PFSK-1 (cell line): Measurements from ENCODE around the gene DNM3.

Experiments
- FOXP2 ChIP-seq: optimal IDR thresholded peaks from 2 replicates; pipeline ENCODE3; 2011; ENCODE audit warnings: borderline replicate concordance, control low read depth, inconsistent platforms; ENCODE audit not compliant: insufficient read depth; ENCODE audit errors: extremely low read length, extremely low read depth
- POLR2AphosphoS5 ChIP-seq: IDR thresholded peaks from 2 replicates; pipeline ENCODE4 v1.6.1; 2012; ENCODE audit warnings: low read depth, mild to moderate bottlenecking, control low read depth, low read length, moderate library complexity
- SIN3A ChIP-seq: IDR thresholded peaks from 2 replicates; pipeline ENCODE4 v1.6.1; 2012; ENCODE audit warnings: mild to moderate bottlenecking, low read length, moderate library complexity, borderline replicate concordance; ENCODE audit not compliant: insufficient read depth
- TAF1 ChIP-seq: IDR thresholded peaks from 2 replicates; pipeline ENCODE4 v1.6.1; 2012; ENCODE audit warnings: low read length, control low read depth, borderline replicate concordance; ENCODE audit not compliant: insufficient read depth
- TF ChIP-seq, protein P1 (sequence below), 2 experiments: IDR thresholded peaks; 2 replicates each; pipeline versions ENCODE4 v1.6.1 to v1.8.0; 2011 to 2012; ENCODE audit warnings: low read depth in 2 of 2, low read length in 2 of 2, control low read depth in 1 of 2, inconsistent platforms in 1 of 2, mild to moderate bottlenecking in 1 of 2, moderate library complexity in 1 of 2; ENCODE audit not compliant: insufficient read depth in 1 of 2

DNM3 gene

DNA sequence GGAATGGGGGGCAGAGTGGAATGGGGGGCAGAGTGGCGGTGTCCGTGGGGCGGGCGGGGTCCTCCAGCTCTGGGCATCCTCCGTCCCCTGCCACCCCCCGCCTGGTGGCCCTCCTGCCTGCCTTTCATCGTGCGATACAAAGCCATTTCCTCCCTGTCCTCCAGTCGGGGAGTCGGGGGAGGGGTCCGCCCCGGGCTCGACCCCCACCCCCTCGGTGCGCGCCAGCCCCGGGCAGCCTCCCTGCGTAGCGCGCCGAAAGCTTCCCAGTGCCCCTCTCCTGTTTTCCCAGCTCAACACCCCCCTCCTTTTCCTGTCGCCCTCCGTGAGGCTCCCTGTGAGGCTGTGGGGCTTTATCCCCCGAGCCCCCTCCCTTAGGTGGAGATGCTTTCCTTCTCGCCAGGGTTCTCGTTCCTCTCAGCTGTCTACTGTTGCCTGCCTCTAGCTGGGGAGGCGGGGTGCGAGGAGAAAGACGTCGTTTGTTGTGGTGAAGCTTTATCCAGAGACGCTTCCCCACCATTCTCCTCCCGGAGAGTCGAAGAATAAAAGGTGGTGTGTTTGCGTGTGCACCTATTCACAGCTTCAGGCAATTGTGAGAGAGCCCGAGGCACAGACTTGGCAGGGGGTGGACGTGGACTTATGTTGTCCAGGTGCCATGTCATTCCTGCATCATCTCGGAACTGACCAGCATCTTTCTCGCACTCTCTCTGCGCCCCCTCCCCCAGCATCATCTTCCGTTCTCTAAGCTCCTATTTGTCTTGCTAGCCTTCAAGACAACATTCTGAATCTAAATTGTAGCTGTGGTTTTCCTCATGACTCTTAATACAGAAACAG is 848 bp downstream of the DNM3 start:
- TF ChIP-seq, protein P1, sequence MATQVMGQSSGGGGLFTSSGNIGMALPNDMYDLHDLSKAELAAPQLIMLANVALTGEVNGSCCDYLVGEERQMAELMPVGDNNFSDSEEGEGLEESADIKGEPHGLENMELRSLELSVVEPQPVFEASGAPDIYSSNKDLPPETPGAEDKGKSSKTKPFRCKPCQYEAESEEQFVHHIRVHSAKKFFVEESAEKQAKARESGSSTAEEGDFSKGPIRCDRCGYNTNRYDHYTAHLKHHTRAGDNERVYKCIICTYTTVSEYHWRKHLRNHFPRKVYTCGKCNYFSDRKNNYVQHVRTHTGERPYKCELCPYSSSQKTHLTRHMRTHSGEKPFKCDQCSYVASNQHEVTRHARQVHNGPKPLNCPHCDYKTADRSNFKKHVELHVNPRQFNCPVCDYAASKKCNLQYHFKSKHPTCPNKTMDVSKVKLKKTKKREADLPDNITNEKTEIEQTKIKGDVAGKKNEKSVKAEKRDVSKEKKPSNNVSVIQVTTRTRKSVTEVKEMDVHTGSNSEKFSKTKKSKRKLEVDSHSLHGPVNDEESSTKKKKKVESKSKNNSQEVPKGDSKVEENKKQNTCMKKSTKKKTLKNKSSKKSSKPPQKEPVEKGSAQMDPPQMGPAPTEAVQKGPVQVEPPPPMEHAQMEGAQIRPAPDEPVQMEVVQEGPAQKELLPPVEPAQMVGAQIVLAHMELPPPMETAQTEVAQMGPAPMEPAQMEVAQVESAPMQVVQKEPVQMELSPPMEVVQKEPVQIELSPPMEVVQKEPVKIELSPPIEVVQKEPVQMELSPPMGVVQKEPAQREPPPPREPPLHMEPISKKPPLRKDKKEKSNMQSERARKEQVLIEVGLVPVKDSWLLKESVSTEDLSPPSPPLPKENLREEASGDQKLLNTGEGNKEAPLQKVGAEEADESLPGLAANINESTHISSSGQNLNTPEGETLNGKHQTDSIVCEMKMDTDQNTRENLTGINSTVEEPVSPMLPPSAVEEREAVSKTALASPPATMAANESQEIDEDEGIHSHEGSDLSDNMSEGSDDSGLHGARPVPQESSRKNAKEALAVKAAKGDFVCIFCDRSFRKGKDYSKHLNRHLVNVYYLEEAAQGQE (IDR thresholded peaks at IDR 0.05; ENCODE audit: insufficient read depth in 1 of 2, low read depth in 2 of 2, low read length in 2 of 2): peak in 1 of 2 experiments; percentile 63; a peak in 1 of 4 replicates
- TF ChIP-seq TAF1: no peak

GRCh38 chr1:171844381-171844780 is 3.1 kb downstream of the DNM3 start:
- no peak for TF ChIP-seq TAF1
- TF ChIP-seq FOXP2: no peak
- no peak for TF ChIP-seq SIN3A
- TF ChIP-seq, protein P1 (IDR thresholded peaks at IDR 0.05; ENCODE audit: insufficient read depth in 1 of 2, low read depth in 2 of 2, low read length in 2 of 2): no peak
- TF ChIP-seq POLR2AphosphoS5: no peak

GRCh38 chr1:171845998-171846397 is 4.7 kb downstream of the DNM3 start:
- TF ChIP-seq TAF1: no peak

DNA sequence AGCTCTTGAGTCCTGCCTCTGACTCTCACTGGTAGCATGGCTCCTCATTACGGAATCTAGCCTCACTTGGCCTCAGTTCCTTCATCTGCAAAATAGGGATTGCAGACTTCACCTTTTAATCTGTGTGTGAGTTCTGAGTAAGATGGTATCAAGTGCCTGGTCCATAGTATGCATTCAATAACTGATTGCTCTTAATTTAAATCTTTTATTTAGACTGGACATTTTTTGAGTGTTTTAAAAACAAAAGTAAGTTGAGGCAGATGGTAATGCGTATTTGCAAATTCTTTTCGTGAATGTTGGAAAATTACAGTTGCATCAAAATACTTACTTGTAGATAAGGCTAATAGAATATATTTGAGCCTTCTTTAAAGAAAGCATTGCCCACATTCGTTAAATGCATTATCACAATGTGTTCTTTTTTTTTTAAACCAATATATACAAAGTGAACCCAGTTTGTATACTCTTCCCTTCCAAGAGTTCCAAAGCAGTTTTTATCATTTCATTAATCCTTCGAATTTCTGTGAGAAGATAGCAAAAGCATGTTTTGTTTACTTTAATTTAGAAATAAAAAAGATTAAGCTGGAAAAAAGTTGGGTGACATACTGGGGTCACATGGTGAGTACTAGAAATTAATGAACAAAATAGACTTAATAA is 8.1 kb downstream of the DNM3 start:
- TF ChIP-seq TAF1: no peak
- no peak for TF ChIP-seq FOXP2
- TF ChIP-seq SIN3A: no peak
- TF ChIP-seq, protein P1 (IDR thresholded peaks at IDR 0.05; ENCODE audit: insufficient read depth in 1 of 2, low read depth in 2 of 2, low read length in 2 of 2): no peak
- TF ChIP-seq POLR2AphosphoS5: no peak

- TF ChIP-seq TAF1: no peak
- no peak for TF ChIP-seq SIN3A
- TF ChIP-seq, protein P1 (IDR thresholded peaks at IDR 0.05; ENCODE audit: insufficient read depth in 1 of 2, low read depth in 2 of 2, low read length in 2 of 2): no peak
- TF ChIP-seq FOXP2: no peak
- no peak for TF ChIP-seq POLR2AphosphoS5
Measured at GRCh38 chr1:171850651-171851350, 9.5 kb downstream of the DNM3 start.
